Suppressor macrophage treated with lipopolysaccharide for 4 hours (primary cell): ENCODE data around the gene ABLIM1.
A peak's percentile ranks its signal among the peaks of the same experiment; 100 is the strongest.

Experiments used
- DNase-seq: peaks from one replicate; pipeline ENCODE4 v3.0.0-alpha.2; 2020

Gene ABLIM1

DNA sequence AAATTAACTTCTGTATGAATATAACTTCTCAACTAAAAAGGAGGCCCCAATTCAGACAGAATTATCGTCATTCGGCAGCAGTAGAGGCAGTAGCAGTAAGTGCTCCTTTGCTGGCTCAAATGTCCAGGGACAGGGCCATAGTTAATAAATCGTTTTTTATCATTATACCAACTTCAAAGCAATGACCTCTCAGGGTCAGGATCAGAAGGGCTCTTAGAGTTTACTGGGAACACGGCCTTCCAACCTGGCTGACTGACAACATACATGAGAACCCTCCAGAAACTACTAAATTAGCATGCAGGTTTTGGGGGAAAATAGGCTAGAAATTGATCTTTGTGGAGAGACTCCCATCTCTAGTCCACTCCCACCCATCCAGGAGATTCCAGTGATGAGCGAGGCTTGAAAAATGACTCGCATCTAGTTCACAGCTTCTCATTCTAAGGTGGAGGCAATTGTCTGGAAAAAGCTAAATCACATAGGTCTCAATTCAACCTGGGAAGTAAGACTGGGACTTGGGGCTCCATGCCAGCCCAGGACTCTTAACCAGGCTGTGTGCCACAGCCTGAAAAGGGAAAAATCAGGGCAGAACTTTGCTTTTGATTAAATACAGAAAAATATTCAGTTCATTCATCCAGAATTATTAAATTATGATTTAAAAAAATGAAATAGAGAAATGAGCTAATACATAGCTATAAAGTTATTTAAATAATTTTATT is 84.6 kb downstream of the ABLIM1 start:
- DNase-seq: no peak

DNA sequence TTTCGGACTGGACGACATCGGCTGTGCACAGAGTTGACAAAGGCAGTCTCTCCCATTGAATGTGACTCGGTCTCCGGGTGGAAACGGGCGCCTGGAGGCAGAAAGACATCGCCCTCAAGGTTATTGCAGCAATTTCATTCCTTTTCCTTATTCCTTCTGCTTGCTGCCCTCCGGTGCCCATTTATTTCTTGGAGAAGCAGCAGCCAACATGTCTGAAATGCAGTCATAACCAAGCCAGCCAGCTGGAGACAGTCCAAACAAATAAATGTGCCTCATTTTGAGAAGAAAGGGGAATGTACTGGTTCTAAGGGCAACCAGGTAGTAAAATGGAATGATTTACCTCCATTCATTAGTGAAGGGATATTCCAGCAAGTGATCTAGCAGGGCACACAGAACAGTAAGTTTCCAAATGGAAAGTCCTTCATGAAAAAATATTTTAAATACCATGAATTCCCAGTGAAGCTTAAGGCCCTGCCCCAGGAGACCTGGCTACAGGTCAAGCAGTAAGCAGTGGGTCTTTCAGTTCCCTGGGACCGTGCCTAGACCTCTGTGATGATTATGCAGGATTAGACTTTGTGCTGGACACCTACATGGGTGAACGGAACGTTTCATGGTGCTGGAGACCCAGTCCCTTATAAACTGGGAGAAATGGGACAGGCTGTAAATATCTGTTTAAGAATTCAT is 86.6 kb downstream of the ABLIM1 start:
- no peak for DNase-seq

DNA sequence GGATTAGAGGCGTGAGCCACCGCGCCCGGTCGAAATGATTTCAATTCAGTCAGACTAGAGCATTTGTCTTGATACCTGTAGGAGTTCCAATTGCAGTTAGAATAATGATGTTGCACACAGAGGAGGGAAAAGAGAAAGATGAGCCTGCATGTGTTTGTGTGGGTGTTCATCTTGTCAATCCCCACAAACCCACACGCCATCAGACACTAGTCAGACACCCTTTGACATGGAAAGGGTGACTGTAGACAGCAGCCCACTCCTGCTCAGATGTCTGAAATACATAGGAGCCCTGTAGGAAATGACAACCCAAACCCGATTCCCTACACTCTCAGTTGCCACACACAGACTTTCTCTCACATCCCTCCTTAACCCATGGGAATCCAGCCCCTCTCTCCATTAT is 92.0 kb downstream of the ABLIM1 start:
- no peak for DNase-seq

DNA sequence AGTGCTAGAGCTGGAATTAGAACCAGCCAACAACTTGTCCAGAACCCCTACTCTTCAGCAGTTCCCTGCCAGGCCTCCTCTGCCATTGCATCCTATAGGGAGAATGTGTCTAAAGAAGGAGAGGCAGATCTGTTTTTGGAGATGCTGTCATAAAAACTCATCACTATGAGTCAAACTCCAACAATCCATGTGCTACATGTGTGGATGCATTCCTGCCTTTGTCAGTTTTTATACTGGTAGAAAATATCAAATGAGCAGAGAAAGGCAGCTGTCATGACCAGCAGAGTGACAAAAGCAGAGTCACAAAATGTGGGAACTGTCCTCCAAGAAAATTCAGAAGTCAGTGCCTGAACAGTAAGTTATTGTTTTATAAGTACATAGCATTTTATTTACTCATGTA is 93.0 kb downstream of the ABLIM1 start:
- no peak for DNase-seq

DNA sequence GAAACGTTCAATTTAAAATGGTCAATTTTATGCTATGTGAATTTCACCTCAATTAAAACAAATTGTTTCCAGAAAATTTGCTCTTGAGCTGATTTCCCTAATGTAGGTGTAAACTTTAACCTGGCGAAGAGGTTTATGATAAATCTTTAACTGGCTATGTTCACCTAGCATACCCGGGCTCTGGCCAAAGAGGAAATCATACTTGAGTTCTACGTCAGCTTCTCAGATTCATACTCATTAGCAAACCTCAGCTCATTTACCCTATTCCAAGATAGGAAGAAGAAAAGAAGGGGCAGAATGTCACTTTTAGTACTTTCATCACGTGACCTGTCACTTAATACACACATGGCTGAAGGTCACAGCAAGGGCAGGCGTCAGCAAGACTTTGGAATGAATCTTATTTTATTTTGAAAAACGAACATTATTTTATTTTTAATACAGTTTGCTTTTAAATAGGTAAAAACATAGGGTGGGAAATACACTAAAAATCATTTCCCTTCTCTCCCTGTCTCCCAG is 97.0 kb downstream of the ABLIM1 start:
- no peak for DNase-seq

DNA sequence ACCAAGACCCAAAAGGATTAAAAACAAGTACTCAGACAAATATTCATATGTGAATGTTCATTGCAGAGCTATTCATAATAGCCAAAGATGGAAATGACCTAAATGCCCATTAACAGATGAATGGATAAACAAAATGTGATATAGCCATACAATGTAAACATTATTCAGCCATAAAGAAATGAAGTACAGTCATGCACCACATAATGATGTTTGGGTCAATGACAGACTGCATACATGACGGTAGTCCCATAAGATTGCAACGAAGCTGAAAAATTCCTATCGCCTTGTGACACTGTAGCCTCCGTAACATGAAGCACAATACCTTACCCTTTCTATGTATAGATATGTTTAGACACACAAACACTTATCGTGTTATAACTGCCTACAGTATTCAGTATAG is 97.9 kb downstream of the ABLIM1 start:
- no peak for DNase-seq

DNA sequence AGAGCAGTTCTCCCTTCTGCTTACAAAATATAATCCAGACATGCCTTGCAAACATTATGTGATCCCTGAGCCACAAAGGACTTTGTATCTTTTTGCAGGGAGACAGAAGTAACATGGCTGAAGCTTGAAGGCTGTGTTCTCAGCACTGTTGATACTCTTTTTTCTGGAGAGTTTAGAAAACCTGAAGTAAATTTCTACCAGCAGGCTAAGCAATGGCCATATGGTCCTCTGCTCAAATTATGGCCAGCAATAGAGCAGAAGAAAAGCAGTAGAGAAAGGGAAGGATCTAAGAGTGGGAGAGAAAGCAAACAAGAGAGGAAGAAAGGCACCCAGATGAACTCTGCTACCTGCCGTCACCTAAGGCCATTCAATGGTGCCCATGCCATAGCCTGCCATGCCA is 98.4 kb downstream of the ABLIM1 start:
- DNase-seq: no peak

DNA sequence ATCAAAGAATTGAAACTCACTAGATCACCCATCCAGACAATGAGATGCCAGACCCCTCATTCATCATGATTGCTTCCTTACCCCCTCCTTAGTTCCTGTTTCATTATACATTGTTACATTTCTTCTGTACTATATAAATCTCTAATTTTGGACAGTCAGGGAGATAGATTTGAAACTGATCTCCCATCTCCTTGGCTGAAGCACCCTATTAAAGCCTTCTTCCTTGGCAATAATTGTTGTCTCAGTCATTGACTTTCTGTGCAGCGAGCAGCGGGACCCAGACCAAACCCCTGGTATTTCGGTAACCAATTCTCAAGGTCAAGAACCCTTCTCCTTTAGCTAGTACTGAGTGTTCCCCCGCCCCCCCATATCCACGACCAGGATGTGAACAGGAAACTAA is 100.2 kb downstream of the ABLIM1 start:
- no peak for DNase-seq

DNA sequence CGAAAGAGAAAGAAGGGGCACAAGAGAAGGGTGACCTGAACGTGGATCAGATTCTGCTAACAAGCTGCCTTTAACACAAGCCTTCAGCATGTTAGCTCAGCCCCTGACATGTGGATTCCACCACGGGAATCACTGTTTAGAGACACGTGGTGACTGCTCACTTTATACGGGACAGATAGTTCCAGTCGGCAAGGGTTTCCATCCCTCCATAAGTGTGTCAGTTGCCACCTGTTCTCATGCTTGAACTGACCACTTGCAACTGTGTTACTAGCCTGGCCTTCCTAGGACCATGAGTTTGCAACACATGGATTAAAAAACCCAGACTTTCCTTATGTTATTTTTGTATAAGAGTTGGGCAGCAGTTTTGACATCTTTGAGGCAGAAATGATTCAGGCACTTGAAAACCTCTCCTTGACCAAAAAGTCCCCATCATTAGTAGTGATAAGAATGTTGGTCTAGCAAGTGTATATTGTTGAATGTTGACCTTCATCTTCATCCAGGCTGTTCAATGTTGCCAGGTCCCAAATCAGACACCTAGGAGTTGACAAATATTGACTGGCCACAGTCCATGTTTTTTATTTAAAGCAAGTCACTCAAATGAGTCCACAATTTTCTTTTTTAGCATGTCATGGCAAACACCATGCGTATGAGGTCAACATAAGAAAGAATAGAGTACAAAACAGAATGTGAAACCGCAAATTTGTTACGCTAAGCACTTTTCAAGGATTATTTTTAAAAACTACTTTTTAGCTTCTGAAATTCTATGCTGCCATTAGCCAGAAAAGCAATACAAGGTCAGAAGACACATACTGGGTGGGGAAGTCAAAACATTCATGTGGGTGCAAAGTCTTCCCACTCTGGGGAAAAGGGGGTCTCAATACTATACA is 101.6 kb downstream of the ABLIM1 start:
- DNase-seq: no peak

DNA sequence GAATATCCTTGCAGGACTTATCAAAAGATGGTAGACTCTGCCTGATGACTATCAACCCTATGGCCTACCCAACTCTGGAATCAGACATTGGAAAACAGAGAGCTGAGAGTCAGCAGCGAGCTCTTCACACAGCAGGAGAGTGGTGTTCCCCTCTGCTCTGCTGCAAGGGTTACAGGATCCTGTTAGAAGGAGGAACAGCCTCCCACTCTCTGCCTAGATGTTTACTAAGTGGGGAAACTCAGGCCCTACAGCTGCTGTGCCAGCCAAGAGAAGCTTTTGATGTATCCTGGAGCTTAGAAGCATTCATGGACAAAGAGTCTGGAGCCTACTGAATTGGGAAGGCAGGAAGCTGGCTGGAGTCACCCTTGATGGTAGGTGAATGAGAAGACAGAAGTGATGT is 104.6 kb downstream of the ABLIM1 start:
- peak; percentile 24 for DNase-seq

DNA sequence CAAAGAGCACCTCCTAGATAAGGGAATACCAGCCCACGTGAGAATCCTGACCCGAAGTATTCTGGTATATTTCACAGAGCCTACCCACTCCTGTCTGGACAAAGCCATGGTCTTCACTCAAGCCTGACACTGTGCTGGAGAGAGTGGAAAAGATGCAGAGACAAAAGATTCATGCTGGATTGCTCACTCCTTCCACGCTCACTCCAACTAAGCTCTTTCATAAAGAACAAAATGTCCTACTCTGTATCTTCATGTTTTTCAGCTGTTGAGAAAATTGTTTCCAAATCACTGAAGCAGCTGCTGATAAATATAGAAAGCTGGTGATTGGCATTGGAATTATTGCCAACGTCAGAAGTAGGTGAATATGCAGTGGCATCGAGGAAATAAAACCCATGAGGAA is 106.0 kb downstream of the ABLIM1 start:
- no peak for DNase-seq

DNA sequence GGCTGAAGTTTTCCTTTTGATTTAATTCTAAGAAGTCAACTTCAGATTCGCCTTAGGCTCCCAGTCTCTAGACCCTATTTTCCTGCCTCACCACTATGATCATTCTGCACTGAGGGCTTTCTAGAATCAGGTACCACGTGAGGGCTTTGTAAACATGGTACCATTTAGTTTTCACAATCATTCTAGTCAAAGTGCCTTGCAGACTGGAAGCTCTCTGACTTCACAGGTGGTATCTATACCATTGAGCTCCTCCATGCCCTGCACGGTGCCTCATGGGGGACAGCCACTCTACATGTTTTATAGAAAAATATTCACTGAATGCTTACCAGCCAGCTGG is 106.5 kb downstream of the ABLIM1 start:
- no peak for DNase-seq

DNA sequence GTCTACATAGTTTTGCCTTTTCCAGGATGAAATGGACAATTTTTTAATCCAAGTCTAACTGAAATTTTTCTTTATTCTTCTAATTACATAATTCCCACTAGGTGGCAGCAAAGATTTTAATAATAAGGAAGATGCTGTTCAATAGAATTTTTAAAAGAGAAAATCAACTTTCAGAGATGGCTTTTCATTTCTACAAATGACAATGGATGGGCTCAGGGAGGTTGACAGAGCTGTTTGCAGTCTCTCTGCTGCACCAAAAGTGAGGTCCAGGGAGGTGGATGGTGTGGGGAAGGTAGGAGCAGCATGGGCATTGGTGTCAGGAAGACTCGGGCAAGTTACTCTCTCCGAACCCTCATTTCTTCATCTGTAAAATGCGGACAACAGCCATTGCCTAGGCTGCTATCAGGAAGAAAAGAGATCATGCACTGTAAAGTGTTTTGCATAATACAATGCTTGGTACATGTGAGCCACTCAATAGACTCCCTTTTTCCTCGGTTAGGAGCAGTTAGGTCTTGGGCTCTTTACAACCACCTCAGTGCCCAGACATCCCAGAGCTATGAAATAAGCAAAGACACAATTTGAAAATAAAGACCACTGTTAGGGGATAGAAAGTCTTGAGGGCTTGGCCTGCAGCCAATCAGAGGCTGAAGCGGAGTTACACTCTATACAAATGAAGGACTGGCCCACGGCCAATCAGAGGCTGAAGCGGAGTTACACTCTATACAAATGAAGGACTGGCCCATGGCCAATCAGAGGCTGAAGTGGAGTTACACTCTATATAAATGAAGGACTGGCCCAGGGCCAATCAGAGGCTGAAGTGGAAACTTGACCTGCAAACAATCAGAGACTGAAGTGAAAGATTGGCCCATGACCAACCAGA is 107.1 kb downstream of the ABLIM1 start:
- peak; percentile 64 for DNase-seq

DNA sequence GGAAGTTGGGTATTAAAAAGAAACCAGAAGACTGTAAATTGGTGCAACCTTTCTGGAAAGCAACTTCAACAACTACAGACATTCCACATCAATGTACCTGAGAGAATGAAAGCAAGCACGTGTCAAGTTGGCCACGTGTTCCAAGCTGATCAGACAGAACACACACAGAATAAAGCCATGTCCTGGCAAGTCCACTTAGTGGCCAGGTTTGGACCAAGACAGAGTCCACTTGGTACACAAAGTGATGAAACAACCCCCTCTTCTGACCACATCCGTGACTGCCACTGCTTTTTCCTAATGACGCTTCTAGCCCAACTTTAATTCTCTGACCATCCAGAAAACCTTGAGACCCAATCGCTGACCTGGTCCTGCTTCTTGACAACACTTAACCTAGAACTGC is 109.4 kb downstream of the ABLIM1 start:
- no peak for DNase-seq

DNA sequence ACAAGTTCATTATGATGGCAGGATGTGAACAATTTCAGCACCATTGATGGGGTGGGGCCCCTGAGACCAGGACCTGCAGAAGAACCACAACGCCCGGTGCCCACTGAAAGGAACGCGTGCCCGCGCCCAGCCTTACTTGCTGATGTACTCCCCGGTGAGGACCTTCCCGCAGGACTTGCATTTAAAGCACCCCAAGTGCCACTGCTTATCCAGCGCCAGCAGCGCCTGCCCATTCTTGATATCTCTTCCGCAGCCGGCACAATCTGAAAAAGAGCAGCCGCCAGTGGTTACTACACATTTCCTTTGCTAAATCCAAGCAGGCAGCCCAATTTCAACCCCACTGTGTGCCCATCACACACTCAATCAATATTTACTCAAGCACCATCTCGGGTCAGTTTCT is 110.6 kb downstream of the ABLIM1 start:
- no peak for DNase-seq

DNA sequence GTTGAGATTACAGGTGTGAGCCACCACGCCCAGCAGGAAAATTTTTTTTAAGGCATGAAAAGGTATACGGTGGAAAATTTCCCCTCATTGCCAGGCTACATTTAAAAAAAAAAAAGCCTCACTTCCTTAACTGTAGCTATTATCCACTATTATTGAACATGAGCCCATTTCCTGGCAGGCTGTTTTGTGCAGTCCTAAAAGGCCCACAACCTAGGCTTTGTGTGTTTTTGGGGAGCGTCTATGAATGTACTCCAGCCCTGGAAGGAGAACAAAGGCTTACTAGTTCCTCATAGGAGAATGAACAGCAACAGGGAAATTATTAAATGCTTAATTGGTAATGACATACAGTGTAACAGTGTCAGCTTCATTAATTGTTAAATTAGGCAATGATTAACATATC is 111.0 kb downstream of the ABLIM1 start:
- DNase-seq: no peak

DNA sequence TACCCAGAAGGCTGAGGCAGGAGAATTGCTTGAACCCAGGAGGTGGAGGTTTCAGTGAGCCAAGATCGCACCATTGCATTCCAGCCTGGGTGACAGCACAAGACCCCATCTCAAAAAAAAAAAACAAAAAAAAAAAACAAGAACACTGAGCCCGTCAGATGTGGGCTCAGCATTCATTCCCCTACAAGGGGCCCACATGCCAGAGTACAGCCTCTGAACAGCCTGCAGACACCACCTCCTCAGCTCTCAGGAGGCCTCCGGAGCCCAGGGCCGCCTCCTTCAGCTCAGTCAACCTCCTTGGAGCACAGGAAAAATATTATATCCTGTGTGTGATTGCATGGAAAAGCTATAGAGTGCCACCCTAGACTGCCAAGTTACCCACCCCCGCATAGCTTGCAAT is 112.3 kb downstream of the ABLIM1 start:
- DNase-seq: no peak

DNA sequence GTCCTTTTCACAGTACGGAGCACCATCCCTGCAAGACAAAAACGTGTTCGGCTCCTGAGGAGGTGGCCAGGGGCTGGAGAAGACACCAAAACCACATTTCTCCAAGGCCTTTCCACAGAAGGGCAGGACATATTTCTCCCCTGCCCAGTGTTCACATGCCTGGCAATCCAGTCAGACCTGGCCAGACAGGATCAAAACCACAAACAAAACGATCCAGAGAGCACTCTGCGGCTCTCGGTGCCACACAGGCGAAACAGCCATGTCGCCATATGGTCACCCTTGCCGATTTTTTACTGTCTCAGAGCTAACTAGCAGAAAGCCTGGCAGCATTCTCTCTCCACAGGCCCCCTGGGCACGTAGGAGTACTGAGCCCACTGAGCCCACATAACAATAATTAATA is 113.0 kb downstream of the ABLIM1 start:
- no peak for DNase-seq

DNA sequence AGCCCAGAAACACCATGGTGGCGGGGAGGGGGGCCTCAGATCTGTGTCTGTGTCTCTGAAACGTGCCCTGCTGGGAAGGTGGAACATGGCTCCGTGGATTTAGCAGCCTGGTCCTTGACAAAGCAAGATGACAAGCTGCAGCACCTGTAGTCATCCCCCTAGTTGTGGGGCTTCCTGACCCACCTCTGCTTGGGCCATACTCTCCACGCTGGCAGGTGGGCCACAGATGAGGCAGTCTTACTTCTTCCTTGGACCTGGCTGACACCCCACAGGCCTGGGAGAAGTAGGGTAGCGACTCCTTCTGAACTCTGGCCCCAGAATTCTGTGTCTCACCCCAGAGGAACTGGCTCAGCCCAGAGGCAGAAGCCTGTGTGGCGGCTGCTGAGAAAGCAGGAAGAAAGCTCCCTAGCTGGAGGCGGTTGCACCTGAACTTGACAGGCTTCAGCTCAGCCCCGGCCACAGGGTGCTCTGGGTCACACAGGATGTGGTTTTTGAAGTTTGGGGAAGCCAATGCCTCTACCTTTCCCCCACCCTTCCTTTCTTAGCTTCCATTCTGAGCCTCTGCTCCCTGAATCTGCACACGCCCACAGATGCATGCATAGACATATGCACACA is 113.9 kb downstream of the ABLIM1 start:
- no peak for DNase-seq

DNA sequence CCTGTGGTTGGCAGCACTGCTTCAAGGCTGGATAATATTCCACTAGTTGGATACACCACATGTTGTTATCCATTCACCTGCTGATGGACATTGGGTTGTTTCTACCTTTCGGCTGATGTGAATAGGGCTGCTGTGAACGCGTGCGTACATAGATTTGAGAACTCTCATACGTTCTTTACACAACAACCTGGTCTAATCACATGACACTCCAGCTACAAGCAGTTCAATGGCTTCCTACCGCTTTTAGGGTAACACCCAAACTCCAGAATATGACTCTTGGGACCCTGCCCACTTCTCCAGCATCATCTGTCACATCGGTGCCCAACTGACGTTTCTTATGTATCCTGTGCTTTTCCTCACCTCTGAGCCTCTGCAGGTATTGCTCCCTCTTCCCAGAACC is 114.6 kb downstream of the ABLIM1 start:
- no peak for DNase-seq

DNA sequence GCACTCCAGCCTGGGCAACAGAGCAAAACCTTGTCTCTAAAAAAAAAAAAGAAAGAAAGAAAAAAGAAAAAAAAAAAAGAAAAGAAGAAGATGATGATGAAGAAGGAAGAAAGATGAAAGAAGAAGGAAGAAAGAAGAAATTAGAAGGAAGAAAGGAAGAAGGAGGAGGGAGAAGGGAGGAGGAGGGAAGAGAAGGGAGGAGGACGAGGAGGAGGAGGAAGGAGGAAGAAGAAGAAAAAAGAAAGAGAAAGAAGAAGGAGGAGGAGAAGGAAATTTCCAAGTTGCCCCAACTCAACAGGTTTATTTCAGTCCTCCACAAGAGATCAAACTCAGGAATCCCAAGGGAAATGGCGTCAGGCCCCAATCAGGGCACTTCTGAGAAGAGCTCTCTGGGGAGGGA is 115.7 kb downstream of the ABLIM1 start:
- no peak for DNase-seq

DNA sequence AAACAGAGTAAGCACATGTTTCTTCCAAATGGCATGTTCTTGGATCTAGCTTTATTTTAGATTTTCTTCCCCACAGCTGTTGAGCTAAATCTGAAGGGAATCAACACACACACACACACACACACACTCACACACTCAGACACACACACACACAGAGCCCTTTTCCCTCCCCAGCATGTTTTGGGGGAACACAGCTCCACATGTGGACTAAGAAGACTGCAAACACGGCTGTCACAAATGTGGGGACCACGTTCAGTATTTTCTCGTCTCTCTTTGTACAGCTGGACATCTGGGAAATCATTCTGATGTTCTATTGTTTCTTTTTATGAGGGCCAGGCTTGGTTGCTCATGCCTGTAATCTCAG is 116.3 kb downstream of the ABLIM1 start:
- no peak for DNase-seq
